ENCODE data around the gene NR4A1. TPM values are rescaled to one million over a fixed set of nuclear protein-coding genes. Genes with fewer than 3 reads are reported as not detected.

The NR4A1 gene
- total and polyA plus RNA-seq, 2 of the 13 experiments (the other 11 are each of a cell fraction or from before 2014, with no cell fraction given), result 5.7 to 15.2 TPM

DNA sequence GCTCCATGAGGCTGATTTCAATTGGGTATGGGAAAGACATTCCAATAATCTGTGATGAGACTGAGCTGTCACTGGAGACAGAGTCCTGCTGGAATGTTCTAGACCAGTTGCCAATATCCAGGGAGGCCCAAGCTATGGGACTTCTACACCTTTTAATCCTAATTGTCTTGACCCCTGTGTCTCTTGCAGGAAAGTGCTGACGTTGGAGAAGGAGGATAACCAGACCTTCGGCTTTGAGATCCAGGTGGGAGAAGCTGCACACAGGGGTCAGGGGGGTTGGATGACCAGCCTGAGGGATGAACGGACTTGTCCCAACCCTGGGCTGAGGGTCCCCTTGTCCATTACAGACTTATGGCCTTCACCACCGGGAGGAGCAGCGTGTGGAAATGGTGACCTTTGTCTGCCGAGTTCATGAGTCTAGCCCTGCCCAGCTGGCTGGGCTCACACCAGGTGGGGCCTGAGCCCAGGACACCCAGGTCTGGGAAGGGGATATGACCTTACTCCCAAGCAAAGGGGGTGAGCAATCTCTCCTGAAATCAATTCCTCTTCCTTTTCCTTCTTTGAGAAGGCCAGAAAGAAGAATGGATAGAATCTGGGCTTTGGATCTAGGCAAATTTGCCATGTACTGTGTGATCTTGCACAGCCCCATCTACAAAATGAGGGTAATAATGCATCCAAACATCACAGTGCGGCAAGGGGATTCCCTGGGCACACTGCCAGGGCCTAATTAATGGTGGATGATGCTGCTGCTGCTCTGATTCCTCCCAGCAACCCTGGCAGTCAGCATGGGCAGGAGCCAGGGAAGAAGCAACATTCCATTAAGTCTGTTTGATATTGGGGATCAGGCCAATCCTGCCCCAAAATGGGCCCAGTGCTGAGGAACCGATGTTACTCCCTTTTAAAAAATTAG is 40.3 kb upstream of the NR4A1 start (continued):
- TF ChIP-seq TBX2 (CRISPR knock-in tag; IDR thresholded peaks at IDR 0.05; ENCODE audit: borderline replicate concordance) (no peak), POLR2AphosphoS2 (IDR thresholded peaks at IDR 0.05; ENCODE audit: low read depth, low read length) (no peak), FOXK2 (IDR thresholded peaks at IDR 0.05) (no peak), AKAP8 (CRISPR knock-in tag; IDR thresholded peaks at IDR 0.05) (no peak), SNRNP70 (IDR thresholded peaks at IDR 0.05; ENCODE audit: low read depth, low read length) (no peak), FOSL2 (CRISPR knock-in tag; IDR thresholded peaks at IDR 0.05) (0 out of 2 replicates have a peak, but pooled peaks have one; percentile 12), ZNF644 (CRISPR knock-in tag; IDR thresholded peaks at IDR 0.05; ENCODE audit: low read depth) (no peak), RXRB (CRISPR knock-in tag; IDR thresholded peaks at IDR 0.05; ENCODE audit: borderline replicate concordance) (peak; percentile 22; the same call in 1 of the 2 replicates), BRCA1 (CRISPR knock-in tag; IDR thresholded peaks at IDR 0.05) (no peak), ISL2 (CRISPR knock-in tag; IDR thresholded peaks at IDR 0.05) (no peak), ZNF839 (CRISPR knock-in tag; IDR thresholded peaks at IDR 0.05; ENCODE audit: borderline replicate concordance) (no peak), ZNF101 (CRISPR knock-in tag; IDR thresholded peaks at IDR 0.05; ENCODE audit: borderline replicate concordance, low read depth) (no peak), ZNF83 (CRISPR knock-in tag; IDR thresholded peaks at IDR 0.05; ENCODE audit: borderline replicate concordance) (no peak), ZNF124 (CRISPR knock-in tag; IDR thresholded peaks at IDR 0.05) (no peak), DMAP1 (CRISPR knock-in tag; IDR thresholded peaks at IDR 0.05) (0 out of 2 replicates have a peak, but pooled peaks have one; percentile 14), RARA (CRISPR knock-in tag; IDR thresholded peaks at IDR 0.05) (peak; percentile 79)
- TF ChIP-seq, protein P1, sequence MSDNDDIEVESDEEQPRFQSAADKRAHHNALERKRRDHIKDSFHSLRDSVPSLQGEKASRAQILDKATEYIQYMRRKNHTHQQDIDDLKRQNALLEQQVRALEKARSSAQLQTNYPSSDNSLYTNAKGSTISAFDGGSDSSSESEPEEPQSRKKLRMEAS (IDR thresholded peaks at IDR 0.05), result peak; percentile 52
- TF ChIP-seq, protein P2, sequence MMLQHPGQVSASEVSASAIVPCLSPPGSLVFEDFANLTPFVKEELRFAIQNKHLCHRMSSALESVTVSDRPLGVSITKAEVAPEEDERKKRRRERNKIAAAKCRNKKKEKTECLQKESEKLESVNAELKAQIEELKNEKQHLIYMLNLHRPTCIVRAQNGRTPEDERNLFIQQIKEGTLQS (CRISPR knock-in tag; IDR thresholded peaks at IDR 0.05), result no peak
- TF ChIP-seq, protein P3, sequence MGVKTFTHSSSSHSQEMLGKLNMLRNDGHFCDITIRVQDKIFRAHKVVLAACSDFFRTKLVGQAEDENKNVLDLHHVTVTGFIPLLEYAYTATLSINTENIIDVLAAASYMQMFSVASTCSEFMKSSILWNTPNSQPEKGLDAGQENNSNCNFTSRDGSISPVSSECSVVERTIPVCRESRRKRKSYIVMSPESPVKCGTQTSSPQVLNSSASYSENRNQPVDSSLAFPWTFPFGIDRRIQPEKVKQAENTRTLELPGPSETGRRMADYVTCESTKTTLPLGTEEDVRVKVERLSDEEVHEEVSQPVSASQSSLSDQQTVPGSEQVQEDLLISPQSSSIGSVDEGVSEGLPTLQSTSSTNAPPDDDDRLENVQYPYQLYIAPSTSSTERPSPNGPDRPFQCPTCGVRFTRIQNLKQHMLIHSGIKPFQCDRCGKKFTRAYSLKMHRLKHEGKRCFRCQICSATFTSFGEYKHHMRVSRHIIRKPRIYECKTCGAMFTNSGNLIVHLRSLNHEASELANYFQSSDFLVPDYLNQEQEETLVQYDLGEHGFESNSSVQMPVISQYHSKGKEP (CRISPR knock-in tag; IDR thresholded peaks at IDR 0.05), result no peak
- TF ChIP-seq, protein P4, sequence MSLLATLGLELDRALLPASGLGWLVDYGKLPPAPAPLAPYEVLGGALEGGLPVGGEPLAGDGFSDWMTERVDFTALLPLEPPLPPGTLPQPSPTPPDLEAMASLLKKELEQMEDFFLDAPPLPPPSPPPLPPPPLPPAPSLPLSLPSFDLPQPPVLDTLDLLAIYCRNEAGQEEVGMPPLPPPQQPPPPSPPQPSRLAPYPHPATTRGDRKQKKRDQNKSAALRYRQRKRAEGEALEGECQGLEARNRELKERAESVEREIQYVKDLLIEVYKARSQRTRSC (CRISPR knock-in tag; IDR thresholded peaks at IDR 0.05; ENCODE audit: low read depth), result 0 out of 2 replicates have a peak, but pooled peaks have one; percentile 18

All from HepG2 (cell line).